Liver (tissue), 3 donors: ENCODE measurements around the gene LMNTD2.

Experiments used
- CTCF ChIP-seq: fragments of 150-350 bp; IDR thresholded peaks from 2 replicates; pipeline ENCODE4 v1.5.1; 2017; ENCODE audit warnings: improper control_type of control experiment, low read depth, low read length; ENCODE audit not compliant: missing input control
- HNF4G ChIP-seq: IDR thresholded peaks from 2 replicates; pipeline ENCODE4 v1.6.1; 2016; ENCODE audit warnings: antibody characterized with exemption
- JUND ChIP-seq, 2 donors: IDR thresholded peaks; 2 replicates each; pipeline ENCODE4 v1.6.1; 2016; ENCODE audit warnings: antibody characterized with exemption in 2 of 2
- RAD21 ChIP-seq, 2 donors: IDR thresholded peaks; 2 replicates each; pipeline ENCODE4 v1.6.1; 2016; ENCODE audit warnings: antibody characterized with exemption in 2 of 2, mild to moderate bottlenecking in 2 of 2
- REST ChIP-seq: IDR thresholded peaks from 2 replicates; pipeline ENCODE4 v1.6.1; 2016; ENCODE audit warnings: antibody characterized with exemption, mild to moderate bottlenecking
- SP1 ChIP-seq: IDR thresholded peaks from 2 replicates; pipeline ENCODE4 v1.6.1; 2018; ENCODE audit warnings: antibody characterized with exemption, mild to moderate bottlenecking
- YY1 ChIP-seq: IDR thresholded peaks from 2 replicates; pipeline ENCODE4 v1.6.1; 2016; ENCODE audit warnings: antibody characterized with exemption, mild to moderate bottlenecking
- ZBTB33 ChIP-seq: IDR thresholded peaks from 2 replicates; pipeline ENCODE4 v1.6.1; 2016; ENCODE audit warnings: antibody characterized with exemption
- donor health status: healthy.
- donor health status: healthy.

- TF ChIP-seq CTCF, result no peak
- TF ChIP-seq REST, result no peak
- TF ChIP-seq JUND (IDR thresholded peaks at IDR 0.05), result no peak
- TF ChIP-seq YY1, result no peak
- TF ChIP-seq HNF4G, result no peak
- no peak for TF ChIP-seq RAD21 (IDR thresholded peaks at IDR 0.05)
- TF ChIP-seq ZBTB33, result no peak
- no peak for TF ChIP-seq SP1
Observed at GRCh38 chr11:551596-551995, 8.9 kb downstream of the LMNTD2 start.
